ENCODE results near the gene CDC42.

DNA sequence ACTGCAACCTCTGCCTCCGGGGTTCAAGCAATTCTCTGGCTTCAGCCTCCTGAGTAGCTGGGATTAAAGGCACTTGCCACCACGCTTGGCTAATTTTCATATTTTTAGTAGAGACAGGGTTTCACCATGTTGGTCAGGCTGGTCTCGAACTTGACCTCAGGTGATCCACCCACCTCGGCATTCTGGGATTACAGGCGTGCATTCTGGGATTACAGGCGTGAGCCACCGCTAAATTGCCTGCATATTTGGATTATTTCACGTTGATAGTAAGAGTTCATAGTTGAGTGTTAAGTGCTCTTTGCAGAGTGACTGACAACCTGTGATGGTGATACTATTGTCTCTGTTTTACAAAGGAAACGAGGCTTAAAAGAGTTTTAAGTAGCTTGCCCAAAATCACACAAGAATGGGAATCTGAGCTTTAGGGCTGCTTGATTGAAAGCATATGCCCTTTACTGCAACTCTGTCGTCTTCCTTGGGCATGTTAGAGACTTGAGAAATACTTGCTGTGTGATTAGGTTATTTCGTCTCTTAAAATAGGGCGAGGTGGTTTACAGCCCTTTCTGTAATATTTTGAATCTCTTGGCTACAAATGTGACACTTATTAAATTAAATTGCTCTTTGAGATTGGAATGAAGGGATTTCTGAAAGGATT, 12.4 kb downstream of the CDC42 start:
- no peak for TF ChIP-seq CTCF (conservative IDR thresholded peaks at IDR 0.05 in 1 of 2, IDR thresholded peaks at IDR 0.05 in 1 of 2; ENCODE audit: extremely low read depth in 1 of 2, insufficient read depth in 1 of 2, low read depth in 1 of 2, low read length in 2 of 2)
- TF ChIP-seq EZH2 (IDR thresholded peaks at IDR 0.05; ENCODE audit: borderline replicate concordance, low read length) = no peak
